A673 (cell line): ENCODE data around the gene PDGFA. TPM values are rescaled to one million over a fixed set of nuclear protein-coding genes. Genes with fewer than 3 reads are reported as not detected.

Experiments
- BruUV-seq: library from RNA; stranded (reverse); fragments of 400-500 nt; replicated peaks from 2 replicates; lab custom pipeline; 2021; lab: Mats Ljungman, UMichigan
- CTCF ChIA-PET: fragments of 300-600 bp; sonication (Branson Sonifier 250); formaldehyde crosslinking; loops from one replicate; lab custom pipeline; 2022; ENCODE audit warnings: antibody characterized with exemption; lab: Charles Lee
- POLR2A ChIA-PET: fragments of 300-600 bp; sonication (Branson Sonifier 250); formaldehyde crosslinking; loops from one replicate; lab custom pipeline; 2022; ENCODE audit warnings: antibody characterized with exemption; ENCODE audit not compliant: low non-redundant PET; lab: Charles Lee
- DNase-seq: peaks from one replicate; pipeline ENCODE4 v3.0.0-alpha.2; 2015; ENCODE audit warnings: low spot score
- H3K27ac ChIP-seq: fragments of 200-600 bp; sonication (generic); 2 replicates; pipeline ENCODE4 v1.5.1; 2016; ENCODE audit warnings: mixed run types, low read depth, mild to moderate bottlenecking, mixed read lengths, antibody characterized with exemption, low read length; ENCODE audit not compliant: poor library complexity, severe bottlenecking
- H3K27me3 ChIP-seq: fragments of 200-600 bp; sonication (generic); replicated peaks from 2 replicates; pipeline ENCODE4 v1.6.1; 2017; ENCODE audit warnings: mixed run types, low read depth, mild to moderate bottlenecking, mixed read lengths, antibody characterized with exemption, low read length; ENCODE audit not compliant: insufficient read depth, poor library complexity
- H3K36me3 ChIP-seq: fragments of 200-600 bp; sonication (generic); 2 replicates; pipeline ENCODE4 v1.6.1; 2016; ENCODE audit warnings: mixed run types, mild to moderate bottlenecking, mixed read lengths, antibody characterized with exemption, low read length; ENCODE audit not compliant: insufficient read depth, poor library complexity, severe bottlenecking
- H3K4me1 ChIP-seq: fragments of 200-600 bp; sonication (generic); 2 replicates; pipeline ENCODE4 v1.6.1; 2017; ENCODE audit warnings: mixed run types, mild to moderate bottlenecking, mixed read lengths, antibody characterized with exemption, low read length; ENCODE audit not compliant: insufficient read depth, poor library complexity, severe bottlenecking
- H3K4me3 ChIP-seq: fragments of 200-600 bp; sonication (generic); 2 replicates; pipeline ENCODE4 v1.5.1; 2016; ENCODE audit warnings: low read depth, mixed run types, mild to moderate bottlenecking, mixed read lengths, low read length; ENCODE audit not compliant: poor library complexity, severe bottlenecking
- H3K9me3 ChIP-seq: fragments of 200-600 bp; sonication (generic); 2 replicates; pipeline ENCODE4 v1.6.1; 2016; ENCODE audit warnings: mixed run types, low read depth, mild to moderate bottlenecking, mixed read lengths, antibody characterized with exemption, low read length; ENCODE audit not compliant: poor library complexity, severe bottlenecking
- CTCF ChIP-seq: fragments of 300-800, 200-600 bp; sonication (generic); conservative IDR thresholded peaks from 2 replicates; pipeline ENCODE4 v1.5.1; 2017; ENCODE audit warnings: low read depth, mild to moderate bottlenecking, antibody characterized with exemption, low read length, moderate library complexity, mixed read lengths
- EZH2 ChIP-seq: fragments of 200-600 bp; sonication (generic); IDR thresholded peaks from 2 replicates; pipeline ENCODE4 v1.6.1; 2017; ENCODE audit warnings: borderline replicate concordance, low read depth, mild to moderate bottlenecking, mixed read lengths, antibody characterized with exemption, low read length; ENCODE audit not compliant: poor library complexity, severe bottlenecking
- intact Hi-C: fragments of 100-400 bp; cut with micrococcal nuclease; formaldehyde crosslinking; loops from one replicate; pipeline ENCODE4 v1.10.0; 2022; ENCODE audit not compliant: unreplicated experiment
- total RNA-seq: library from RNA; stranded (reverse); gene quantifications from 2 replicates; pipeline ENCODE4 v1.2.3, GENCODE V29; 2021

The PDGFA gene
- total RNA-seq, 1 experiment from 2014 or later = 2.1 TPM

GRCh38 chr7:528451-528850 lies 8.8 kb upstream of the PDGFA start:
- no peak overlapping the region for H3K4me3 ChIP-seq
- TF ChIP-seq CTCF = no peak
- TF ChIP-seq EZH2 = no peak
- BruUV-seq = no TSS peak
- no peaks in the 10 kb centered on the region for H3K9me3 ChIP-seq
- peaks cover 23% of the 10 kb centered on the region for H3K27me3 ChIP-seq
- no peak overlapping the region for H3K27ac ChIP-seq
- no peak for DNase-seq
- POLR2A ChIA-PET = no interaction called here
- CTCF ChIA-PET = no interaction called here
- intact Hi-C loops = loop anchor here (10.0 kb wide), 1 partner anchor 194 kb away; no protein-coding TSS in a partner anchor
- no peaks in the 10 kb centered on the region for H3K4me1 ChIP-seq
- H3K36me3 ChIP-seq = no peaks in the 10 kb centered on the region

- BruUV-seq = no TSS peak
- TF ChIP-seq EZH2 (no peak), CTCF (no peak)
- H3K27ac ChIP-seq = no peak overlapping the region
- DNase-seq = no peak
- no peaks in the 10 kb centered on the region for H3K36me3 ChIP-seq
- no peaks in the 10 kb centered on the region for H3K4me1 ChIP-seq
- intact Hi-C loops = loop anchor here (10.0 kb wide), 1 partner anchor 193 kb away; no protein-coding TSS in a partner anchor
- H3K4me3 ChIP-seq = no peak overlapping the region
- POLR2A ChIA-PET = no interaction called here
- H3K27me3 ChIP-seq = peaks cover 31% of the 10 kb centered on the region
- CTCF ChIA-PET = no interaction called here
- no peaks in the 10 kb centered on the region for H3K9me3 ChIP-seq
These were observed 8.1 kb upstream of the PDGFA start for GRCh38 chr7:527723-528122.

GRCh38 chr7:526460-527034 lies 6.9 kb upstream of the PDGFA start:
- Histone ChIP-seq H3K27me3 (peaks cover 42% of the 10 kb centered on the region), H3K4me3 (no peak overlapping the region), H3K36me3 (no peaks in the 10 kb centered on the region), H3K4me1 (peaks cover 8% of the 10 kb centered on the region), H3K27ac (no peak overlapping the region), H3K9me3 (no peaks in the 10 kb centered on the region)
- BruUV-seq = no TSS peak
- ChIA-PET CTCF (no interaction called here), POLR2A (no interaction called here)
- intact Hi-C loops = loop anchor here (10.0 kb wide), 1 partner anchor 192 kb away; no protein-coding TSS in a partner anchor
- no peak for DNase-seq
- no peak for TF ChIP-seq CTCF
